ENCODE measurements around the gene SLC39A1. TPM values are rescaled to one million over a fixed set of nuclear protein-coding genes. Genes with fewer than 3 reads are reported as not detected.
A peak's percentile ranks its signal among the peaks of the same experiment; 100 is the strongest.

Gene SLC39A1
- total and polyA plus RNA-seq, 2 of the 8 experiments (the other 6 are each of a cell fraction or from before 2014, with no cell fraction given): 238 to 337 TPM

DNA sequence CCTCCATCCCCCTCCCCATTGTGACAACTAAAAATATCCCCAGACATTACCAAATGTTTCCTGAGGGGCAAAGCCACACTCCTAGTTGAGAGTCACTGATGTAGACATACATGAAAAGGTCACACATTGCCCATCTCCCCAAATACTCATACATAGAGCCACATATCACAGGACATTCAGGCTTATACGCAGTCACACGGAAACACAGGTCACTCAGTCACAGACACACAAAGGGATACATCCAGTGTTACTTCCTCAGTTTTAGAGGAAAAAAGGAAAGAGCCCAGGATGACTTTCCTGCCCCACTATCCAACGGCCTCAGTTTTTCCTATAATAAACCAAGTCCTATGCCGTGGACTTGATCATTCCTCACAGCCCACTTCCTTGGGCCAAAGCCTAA is 1.9 kb downstream of the SLC39A1 start:
- Histone ChIP-seq H3K23ac (ENCODE audit: insufficient read length) (no peak overlapping the region), H3K4me1 (replicated peaks in 1 of 4; ENCODE audit: control insufficient read depth in 3 of 4, insufficient read depth in 4 of 4, low read length in 3 of 4) (peaks cover 7 to 19% (median 13%) of the 10 kb centered on the region in 4 experiments), H2BK15ac (ENCODE audit: low read length) (no peak overlapping the region), H2BK120ac (replicated peaks; ENCODE audit: low read depth, low read length) (no peak overlapping the region), H3K9me3 (ENCODE audit: insufficient read depth in 2 of 2, low read depth in 1 of 2, low read length in 1 of 2) (no peaks in the 10 kb centered on the region), H3K4me2 (ENCODE audit: insufficient read depth in 1 of 2, low read depth in 2 of 2, low read length in 2 of 2) (peak overlapping the region; percentile 95 to 98), H4K5ac (ENCODE audit: insufficient read length, low read depth, low read length) (no peak overlapping the region), H4K91ac (replicated peaks; ENCODE audit: insufficient read length, low read length) (no peak overlapping the region), H3K9ac (replicated peaks in 1 of 4; ENCODE audit: extremely low read depth in 1 of 4, low read depth in 3 of 4, low read length in 3 of 4) (peak overlapping the region; percentile 45 to 93 (median 83)), H3K14ac (ENCODE audit: insufficient read length) (no peak overlapping the region), H4K20me1 (replicated peaks in 1 of 2; ENCODE audit: control insufficient read depth in 1 of 2, insufficient read depth in 2 of 2, low read length in 2 of 2) (peaks cover 2 to 5% of the 10 kb centered on the region in 2 experiments), H2BK5ac (ENCODE audit: low read depth, low read length) (peak overlapping the region; percentile 91; the same call in 1 of the 2 replicates), H3K18ac (ENCODE audit: extremely low read depth, low read length) (no peak overlapping the region; the same call in 1 of the 2 replicates), H2BK12ac (ENCODE audit: low read depth, low read length) (no peak overlapping the region), H3K36me3 (ENCODE audit: control insufficient read depth in 2 of 4, insufficient read depth in 4 of 4, low read length in 3 of 4) (peaks cover 11 to 26% (median 19%) of the 10 kb centered on the region in 4 experiments), H2AK5ac (ENCODE audit: low read depth, low read length) (0 out of 2 replicates have a peak overlapping the region, but pooled peaks have one; percentile 71), H2AFZ (ENCODE audit: low read length) (no peak overlapping the region), H3K4ac (replicated peaks; ENCODE audit: insufficient read length, low read depth, low read length) (peak overlapping the region; percentile 10), H3K27me3 (replicated peaks in 1 of 4; ENCODE audit: control insufficient read depth in 3 of 4, extremely low read depth in 1 of 4, insufficient read depth in 3 of 4, low read length in 3 of 4) (no peaks in the 10 kb centered on the region), H3K56ac (replicated peaks; ENCODE audit: insufficient read length, low read depth, low read length) (no peak overlapping the region), H4K8ac (ENCODE audit: extremely low read depth, insufficient read depth, low read length) (no peak overlapping the region), H3K23me2 (ENCODE audit: low read depth, low read length) (peaks cover 28% of the 10 kb centered on the region), H2BK20ac (ENCODE audit: low read length) (no peak overlapping the region), H3K4me3 (ENCODE audit: extremely low read depth in 1 of 4, insufficient read depth in 2 of 4, low read depth in 3 of 4, low read length in 4 of 4) (peak overlapping the region; percentile 53 to 89 (median 84); a peak in 6 of 8 replicates), H3K79me1 (ENCODE audit: low read depth, low read length) (peaks cover 15% of the 10 kb centered on the region), H3K27ac (ENCODE audit: low read depth, low read length) (peak overlapping the region; percentile 6; the same call in 1 of the 2 replicates), H3K79me2 (ENCODE audit: control insufficient read depth in 1 of 2, insufficient read depth in 2 of 2, low read length in 2 of 2) (peaks cover 28 to 51% of the 10 kb centered on the region in 2 experiments)
- TF ChIP-seq E2F6 (IDR thresholded peaks at IDR 0.05) (no peak), FOSL1 (IDR thresholded peaks at IDR 0.05; ENCODE audit: insufficient read depth, low read depth, low read length) (no peak), CTBP2 (IDR thresholded peaks at IDR 0.05; ENCODE audit: borderline replicate concordance, insufficient read depth, insufficient read length, low read length) (no peak), RAD21 (IDR thresholded peaks at IDR 0.05 in 1 of 2, conservative IDR thresholded peaks at IDR 0.05 in 1 of 2; ENCODE audit: low read depth in 2 of 2, low read length in 2 of 2) (no peak), BCL11A (IDR thresholded peaks at IDR 0.05; ENCODE audit: low read depth in 2 of 2, low read length in 2 of 2) (no peak), RFX5 (IDR thresholded peaks at IDR 0.05; ENCODE audit: borderline replicate concordance, low read depth, low read length) (no peak)
- ChIA-PET POLR2A (ENCODE audit: partially characterized antibody) (interaction anchor here (1.0 to 15.7 kb wide), 6 partner anchors 15 to 39 kb away, joined by 4 to 454 read pairs (median 67); partner anchors contain the start of genes DENND4B, GATAD2B, JTB and RAB13), CTCF (ENCODE audit: partially characterized antibody) (interaction anchor here (1.9 kb wide), 1 partner anchor 135 kb away, joined by 4 read pairs; no protein-coding TSS in a partner anchor)
- no peak for FAIRE-seq
- no peak for DNase-seq (ENCODE audit: low read depth in 1 of 2, low spot score in 2 of 2)
- WGBS, 2 experiments (ENCODE audit: extremely low coverage in 1 of 2, insufficient coverage in 1 of 2, insufficient read length in 1 of 2, insufficient replicate concordance in 2 of 2, low coverage in 1 of 2, low lambda C conversion rate in 2 of 2, missing lambda C conversion rate in 1 of 2): 83% methylated on average over 4 of the region's 4 CpGs; no CpG with 5 or more reads in 1 of the 2 experiments
